HG02678 (cell line): Measurements from ENCODE around the gene GSS.
"Not testable (repeated sequence)": the region's sequence is repeated elsewhere in the genome, so short reads cannot be mapped to it uniquely, and the experiment has no call there.

Source experiments
- ATAC-seq: cut with Tn5 transposase; IDR thresholded peaks from one replicate; pipeline ENCODE4 v1.9.1; 2021; ENCODE audit warnings: mild to moderate bottlenecking, moderate library complexity; ENCODE audit not compliant: unreplicated experiment

GSS gene

GRCh38 chr20:34915749-34916455 lies 39.7 kb downstream of the GSS start:
- no peak for ATAC-seq

- ATAC-seq, result no peak
Measured at GRCh38 chr20:34915131-34915530, 40.5 kb downstream of the GSS start.

- ATAC-seq, result no peak
Measured at GRCh38 chr20:34907616-34908469, 47.8 kb downstream of the GSS start.

GRCh38 chr20:34904202-34904621 lies 51.4 kb downstream of the GSS start:
- ATAC-seq, result no peak

- ATAC-seq, result not testable (repeated sequence)
Measured at GRCh38 chr20:34898731-34899130, 56.9 kb downstream of the GSS start.

- not testable (repeated sequence) for ATAC-seq
Measured at GRCh38 chr20:34898129-34898528, 57.5 kb downstream of the GSS start.

- ATAC-seq, result no peak
Measured at GRCh38 chr20:34896086-34896621, 59.5 kb downstream of the GSS start.

GRCh38 chr20:34895465-34895864 lies 60.1 kb downstream of the GSS start:
- no peak for ATAC-seq

- no peak for ATAC-seq
Measured at GRCh38 chr20:34894723-34895122, 60.9 kb downstream of the GSS start.

- ATAC-seq, result no peak
Measured at GRCh38 chr20:34892671-34893070, 62.9 kb downstream of the GSS start.

GRCh38 chr20:34891166-34892062 lies 64.2 kb downstream of the GSS start:
- no peak for ATAC-seq

GRCh38 chr20:34888468-34888867 lies 67.1 kb downstream of the GSS start:
- ATAC-seq, result no peak

- ATAC-seq, result no peak
Measured at GRCh38 chr20:34887023-34887422, 68.6 kb downstream of the GSS start.

GRCh38 chr20:34886122-34886521 lies 69.5 kb downstream of the GSS start:
- no peak for ATAC-seq

GRCh38 chr20:34884260-34884659 lies 71.3 kb downstream of the GSS start:
- no peak for ATAC-seq

- no peak for ATAC-seq
Measured at GRCh38 chr20:34883809-34884208, 71.8 kb downstream of the GSS start.

GRCh38 chr20:34883087-34883688 lies 72.4 kb downstream of the GSS start:
- no peak for ATAC-seq

- no peak for ATAC-seq
Measured at GRCh38 chr20:34881689-34882088, 73.9 kb downstream of the GSS start.

GRCh38 chr20:34880971-34881370 lies 74.6 kb downstream of the GSS start:
- ATAC-seq, result not testable (repeated sequence)

- no peak for ATAC-seq
Measured at GRCh38 chr20:34880215-34880850, 75.3 kb downstream of the GSS start.
